Umbilical cord (tissue), 2 donors: ENCODE data around the gene ARHGEF10L. TPM values are rescaled to one million over a fixed set of nuclear protein-coding genes. Genes with fewer than 3 reads are reported as not detected.

Source experiments
- DNase-seq: peaks from one replicate; pipeline ENCODE4 v3.0.0-alpha.2; 2015; ENCODE audit warnings: low spot score
- total RNA-seq: library from RNA; depleted of rRNA; stranded (reverse); fragments of >200 nt; gene quantifications from one replicate; pipeline ENCODE4 v1.2.3, GENCODE V29; 2014; ENCODE audit warnings: low replicate concordance; ENCODE audit not compliant: insufficient read depth

The ARHGEF10L gene
- total RNA-seq, 1 donor from 2014 or later: 42.4 TPM

GRCh38 chr1:17632106-17632505 is 92.6 kb downstream of the ARHGEF10L start:
- no peak for DNase-seq

DNA sequence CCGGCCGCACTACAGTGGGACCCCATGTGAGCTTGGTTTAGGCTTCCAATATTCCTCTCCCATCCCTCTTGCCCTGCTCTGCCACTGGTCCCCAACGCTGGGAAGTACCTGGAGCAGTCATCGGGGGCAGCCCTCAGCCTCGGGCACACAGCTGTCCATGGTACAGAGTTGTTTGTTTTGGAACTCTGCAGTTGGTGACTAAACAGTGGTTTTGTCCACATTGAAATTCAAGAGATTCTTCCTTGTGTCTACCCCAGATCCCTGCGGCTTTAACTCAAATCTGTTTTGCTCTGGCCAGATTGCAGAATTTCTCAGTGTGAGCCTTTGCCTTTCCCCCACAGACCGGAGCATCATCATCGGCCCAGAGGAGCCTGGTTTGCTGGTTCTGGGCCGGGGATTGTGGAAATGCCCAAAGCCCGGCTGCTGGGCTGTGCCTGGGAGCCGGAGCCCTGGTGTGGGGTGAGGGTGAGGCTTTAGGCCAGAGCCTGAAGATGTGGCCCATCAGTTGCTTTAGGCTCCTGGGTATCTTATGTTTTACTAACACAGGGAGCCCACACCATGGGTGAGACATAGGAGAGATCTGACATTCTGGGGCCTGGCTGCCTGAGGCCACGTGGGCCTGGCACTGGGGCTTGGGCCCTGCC is 93.2 kb downstream of the ARHGEF10L start:
- no peak for DNase-seq

- DNase-seq: no peak
These were observed 94.2 kb downstream of the ARHGEF10L start for GRCh38 chr1:17633654-17634053.

GRCh38 chr1:17635276-17635675 is 95.8 kb downstream of the ARHGEF10L start:
- no peak for DNase-seq

GRCh38 chr1:17635811-17636210 is 96.3 kb downstream of the ARHGEF10L start:
- peak; percentile 66 for DNase-seq

GRCh38 chr1:17636612-17637011 is 97.1 kb downstream of the ARHGEF10L start:
- no peak for DNase-seq

- DNase-seq: no peak
These were observed 97.6 kb downstream of the ARHGEF10L start for GRCh38 chr1:17637055-17637454.

DNA sequence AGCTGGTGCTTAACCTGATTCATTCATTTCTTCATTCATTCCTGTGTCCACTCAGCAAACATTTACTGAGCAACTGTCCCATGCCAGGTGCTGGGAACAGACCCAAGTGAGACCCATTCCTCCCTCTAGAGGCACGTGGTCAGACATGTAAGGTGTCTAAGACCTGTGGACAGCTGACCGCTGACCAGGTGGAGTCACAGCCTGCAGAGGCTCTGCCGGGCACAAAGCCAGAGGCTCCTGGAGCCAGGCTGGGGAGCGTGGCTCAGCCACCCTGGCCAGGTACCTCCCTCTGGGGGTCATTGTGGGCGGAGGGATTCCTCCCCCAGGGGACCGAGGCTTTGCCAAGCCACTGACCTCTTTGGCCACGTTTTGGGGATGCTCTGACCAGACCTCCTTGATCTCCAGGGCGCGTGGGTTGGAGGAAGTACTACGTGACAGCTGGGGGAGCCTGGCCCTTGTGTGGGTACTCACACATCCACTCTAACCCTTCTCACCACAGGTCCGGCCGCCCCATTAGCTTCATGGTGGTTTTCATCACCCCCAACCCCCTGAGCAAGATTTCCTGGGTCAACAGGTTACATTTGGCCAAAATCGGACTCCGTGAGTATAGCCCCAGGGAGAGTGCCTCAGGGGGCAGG is 100.3 kb downstream of the ARHGEF10L start:
- DNase-seq: no peak

- DNase-seq: no peak
These were observed 100.9 kb downstream of the ARHGEF10L start for GRCh38 chr1:17640393-17640792.

DNA sequence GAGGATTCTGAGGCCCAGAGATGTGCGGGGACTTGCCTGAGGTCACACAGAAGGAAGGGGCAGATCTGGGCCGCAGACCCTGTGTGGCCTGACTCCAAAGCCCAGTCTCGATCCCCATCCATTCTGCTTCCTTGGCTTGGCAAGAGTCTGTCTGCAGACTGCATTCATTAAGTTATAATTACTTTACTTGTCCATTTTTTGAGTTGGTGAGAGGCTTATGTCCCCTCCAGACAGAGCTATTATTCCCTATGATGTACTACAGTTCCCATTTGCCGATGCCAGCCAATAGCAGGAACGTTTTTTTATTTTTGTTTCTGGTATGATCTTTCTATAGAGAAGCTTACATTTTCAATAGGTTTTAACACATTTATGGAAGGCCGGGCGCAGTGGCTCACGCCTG is 101.5 kb downstream of the ARHGEF10L start:
- DNase-seq: no peak

- DNase-seq: no peak
These were observed 102.7 kb downstream of the ARHGEF10L start for GRCh38 chr1:17642169-17642568.

- DNase-seq: no peak
These were observed 103.4 kb downstream of the ARHGEF10L start for GRCh38 chr1:17642943-17643342.

DNA sequence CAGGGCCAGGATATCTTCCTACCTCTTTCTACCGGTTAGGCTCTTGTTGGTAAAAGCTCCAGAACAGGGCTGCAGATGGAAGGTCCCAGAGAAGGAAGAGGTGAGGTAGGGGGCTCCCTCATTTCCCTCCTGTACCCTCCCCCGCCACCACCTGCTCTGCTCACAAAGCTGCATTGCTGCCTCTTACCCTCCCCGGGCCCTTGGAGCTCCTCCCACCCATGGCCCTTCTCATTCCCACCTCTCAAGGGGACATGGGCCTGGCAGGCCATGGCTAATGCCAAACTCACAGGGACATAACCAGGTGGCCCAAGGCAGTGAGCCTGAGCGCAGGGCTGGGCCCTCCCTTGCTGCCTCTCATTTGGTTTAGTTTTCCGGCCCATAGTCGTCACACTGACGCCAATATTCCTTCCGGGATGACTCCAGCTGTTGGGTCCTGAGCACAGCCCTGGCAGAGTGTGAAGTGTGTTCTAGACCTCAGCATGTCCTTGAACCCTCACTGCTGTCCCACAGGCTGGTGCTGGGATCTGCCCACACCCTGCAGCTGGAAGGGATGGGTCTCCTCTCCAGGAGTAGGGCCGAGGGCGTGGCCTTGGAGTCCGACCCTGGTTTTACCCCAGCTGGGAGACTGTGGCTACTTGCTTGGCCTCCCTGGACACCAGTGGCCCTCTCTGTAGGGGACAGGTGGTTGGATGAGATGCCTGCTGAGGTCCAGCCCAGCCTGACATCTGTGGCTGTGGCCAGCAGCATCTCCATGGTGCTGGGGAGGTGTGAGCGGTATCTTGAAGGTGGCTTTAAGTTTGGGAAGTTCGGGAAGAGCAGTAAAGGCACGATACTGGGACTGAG is 104.6 kb downstream of the ARHGEF10L start:
- no peak for DNase-seq

- no peak for DNase-seq
These were observed 105.8 kb downstream of the ARHGEF10L start for GRCh38 chr1:17645068-17645911.

DNA sequence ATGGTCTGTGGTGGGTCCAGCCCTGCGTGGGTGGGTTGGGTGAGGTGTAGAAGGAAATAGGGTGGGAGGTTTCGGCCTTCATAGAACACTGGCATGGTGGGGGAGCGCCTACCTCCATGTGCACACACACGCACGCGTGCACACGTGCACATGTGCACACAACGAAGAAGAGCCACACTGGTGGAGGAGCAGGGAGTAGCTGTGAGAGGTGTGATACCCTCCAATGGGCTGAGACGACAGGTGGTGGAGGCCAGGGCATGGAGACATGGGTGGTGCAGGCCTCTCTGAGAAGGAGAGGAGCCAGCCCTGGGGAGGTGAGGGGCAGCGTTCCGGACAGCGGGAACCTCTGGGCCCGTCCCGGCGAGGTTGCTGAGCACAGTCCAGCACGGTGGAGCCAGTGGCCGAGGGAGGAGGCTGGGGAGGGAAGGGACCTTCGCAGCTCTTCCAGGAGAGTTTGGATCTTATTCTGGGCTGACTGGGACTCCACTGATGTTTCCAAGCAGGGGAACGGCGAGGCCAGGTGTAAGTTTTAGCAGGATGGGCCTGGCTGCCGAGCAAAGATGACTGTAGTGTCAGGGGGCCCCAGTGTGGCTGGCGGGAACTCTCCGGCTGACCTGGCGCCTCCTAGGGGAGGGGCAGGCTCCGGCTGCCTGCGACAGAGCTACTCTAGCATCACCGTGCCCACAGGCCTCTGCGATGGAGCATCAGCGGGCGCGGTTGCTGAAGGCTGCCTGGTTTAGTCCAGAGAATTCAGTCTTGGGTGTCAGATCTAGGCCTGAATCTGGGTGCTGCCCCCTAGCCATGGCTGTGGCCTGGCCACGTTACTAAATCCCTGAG is 107.2 kb downstream of the ARHGEF10L start:
- DNase-seq: no peak

DNA sequence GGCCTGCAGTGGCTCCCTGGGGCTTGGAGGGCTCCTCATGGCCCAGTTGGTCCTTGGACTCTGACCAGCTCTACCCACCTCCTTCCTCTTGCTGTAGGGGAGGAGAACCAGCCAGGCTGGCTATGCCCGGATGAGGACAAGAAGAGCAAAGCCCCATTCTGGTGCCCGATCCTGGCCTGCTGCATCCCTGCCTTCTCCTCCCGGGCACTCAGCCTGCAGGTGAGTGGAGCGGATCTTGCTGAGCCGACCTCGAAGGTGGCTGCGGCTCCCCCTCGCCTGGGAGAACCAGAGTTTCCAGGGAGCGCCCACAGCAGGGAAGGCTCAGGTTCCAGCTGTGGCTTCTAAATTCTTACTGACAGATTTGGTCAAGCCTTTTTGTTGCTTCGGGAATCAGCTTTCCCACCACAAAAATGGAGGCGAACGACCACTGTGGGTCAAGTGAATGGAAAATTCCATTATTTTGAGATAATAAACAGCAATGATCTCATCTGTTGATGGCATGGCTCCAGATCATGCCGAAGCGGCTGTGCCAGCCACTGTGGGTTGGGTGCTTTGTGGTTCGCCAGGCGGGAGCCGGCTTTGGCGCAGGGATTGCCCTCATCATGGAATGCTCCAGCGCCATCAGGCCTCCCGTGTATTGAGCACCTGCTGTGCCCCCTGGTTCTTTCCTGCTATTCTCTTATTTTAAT is 109.1 kb downstream of the ARHGEF10L start:
- no peak for DNase-seq

DNA sequence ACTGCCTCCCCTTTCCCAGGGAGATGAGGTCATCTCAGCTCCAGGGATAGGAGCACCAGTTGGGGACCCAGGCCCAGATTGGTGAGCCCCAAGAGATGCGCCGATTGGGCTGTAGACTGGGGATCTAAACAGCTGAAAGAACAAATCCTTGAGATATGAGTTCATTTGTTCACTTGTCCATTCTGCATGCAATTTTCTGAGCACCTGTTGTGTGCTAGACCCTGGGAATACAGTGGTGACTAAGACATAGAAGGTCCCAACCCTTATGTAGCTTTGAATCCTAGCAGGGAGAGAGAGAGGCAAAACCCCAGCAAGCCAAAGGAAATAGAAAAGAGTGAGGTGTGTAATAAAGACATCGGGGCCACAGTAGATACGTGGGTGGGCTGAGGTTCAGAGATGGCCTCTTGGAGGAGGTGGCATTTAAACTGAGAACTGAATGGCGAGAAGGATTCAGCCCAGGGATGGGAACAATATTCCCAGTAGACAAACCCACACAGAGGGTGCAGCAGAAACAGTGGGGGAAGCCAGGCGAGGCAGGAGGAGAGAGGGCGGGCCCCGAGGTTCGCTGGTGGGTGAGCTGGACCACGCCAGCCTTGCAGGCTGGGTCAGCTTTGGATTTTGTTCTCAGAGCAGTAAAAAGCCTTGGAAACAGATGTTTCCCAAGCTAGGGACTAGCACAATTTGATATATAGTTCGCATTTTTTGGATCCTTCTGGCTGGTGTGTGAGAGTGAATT is 110.0 kb downstream of the ARHGEF10L start:
- DNase-seq: no peak

- no peak for DNase-seq
These were observed 113.8 kb downstream of the ARHGEF10L start for GRCh38 chr1:17653276-17653675.

DNA sequence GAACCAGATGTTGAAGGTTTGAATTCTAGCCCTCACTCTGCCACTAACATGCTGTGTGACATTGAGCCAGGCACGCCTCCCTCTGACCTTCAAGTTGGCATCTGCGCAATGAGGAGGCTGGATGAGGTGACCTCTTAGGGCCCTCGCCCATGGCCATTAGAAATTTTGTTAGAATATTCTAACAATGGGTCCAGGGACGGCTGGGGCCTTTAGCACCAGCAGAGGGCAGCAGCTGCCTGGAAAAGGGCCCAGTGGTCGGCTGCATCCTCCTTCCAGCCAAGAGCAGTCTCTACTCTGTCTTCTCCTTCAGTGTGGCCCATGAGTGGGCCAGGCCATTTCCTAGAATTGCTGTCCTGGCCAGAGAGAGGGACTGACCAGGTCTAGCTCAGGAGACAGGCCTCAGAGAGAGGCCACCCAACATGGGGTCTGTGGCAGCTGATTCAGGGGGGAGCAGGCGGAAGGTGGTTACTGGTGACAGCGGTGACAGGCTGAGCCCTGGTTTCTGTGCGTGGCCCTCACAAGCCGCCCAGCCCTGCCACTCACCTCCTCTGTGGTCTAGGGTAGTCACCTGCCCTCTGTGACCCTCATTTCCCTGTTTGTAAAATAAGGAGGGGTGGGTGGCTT is 114.3 kb downstream of the ARHGEF10L start:
- DNase-seq: no peak
